Caco-2 (cell line): ENCODE data around the gene CCDC61. TPM values are rescaled to one million over a fixed set of nuclear protein-coding genes. Genes with fewer than 3 reads are reported as not detected.

Source experiments
- BruUV-seq: library from RNA; stranded (reverse); fragments of 400-500 nt; replicated peaks from 2 replicates; lab custom pipeline; 2021; lab: Mats Ljungman, UMichigan
- CTCF ChIA-PET: fragments of 300-600 bp; sonication (Branson Sonifier 250); formaldehyde crosslinking; loops from one replicate; lab custom pipeline; 2022; ENCODE audit warnings: antibody characterized with exemption; lab: Charles Lee
- POLR2A ChIA-PET: fragments of 300-600 bp; sonication (Branson Sonifier 250); formaldehyde crosslinking; loops from one replicate; lab custom pipeline; 2022; ENCODE audit warnings: antibody characterized with exemption; lab: Charles Lee
- DNase-seq, 2 experiments: peaks; one replicate each; pipeline versions ENCODE4 v3.0.0 to v3.0.0-alpha.2; 2020 to 2022
- H3K27me3 ChIP-seq: replicated peaks from 2 replicates; pipeline ENCODE4 v1.6.0; 2011; ENCODE audit warnings: low read length; ENCODE audit not compliant: control insufficient read depth, insufficient read depth
- H3K36me3 ChIP-seq: 2 replicates; pipeline ENCODE4 v1.5.1; 2011; ENCODE audit warnings: low read length; ENCODE audit not compliant: control insufficient read depth, insufficient read depth
- H3K4me1 ChIP-seq: fragments of 250-450 bp; sonication (Bioruptor Pico); 2 replicates; pipeline ENCODE4 v1.5.1; 2020; ENCODE audit warnings: mild to moderate bottlenecking
- H3K4me3 ChIP-seq: 2 replicates; pipeline ENCODE4 v1.5.1; 2011; ENCODE audit warnings: low read depth, mild to moderate bottlenecking, control low read depth, low read length
- H3K9me3 ChIP-seq: fragments of 250-450 bp; sonication (Bioruptor Pico); 2 replicates; pipeline ENCODE4 v1.5.1; 2020; ENCODE audit warnings: mild to moderate bottlenecking, moderate library complexity
- H3K27ac Mint-ChIP-seq: one replicate; pipeline ENCODE4 v1.8.0; 2022; ENCODE audit warnings: mixed read lengths; ENCODE audit not compliant: unreplicated experiment
- H3K27me3 Mint-ChIP-seq: one replicate; pipeline ENCODE4 v1.8.0; 2022; ENCODE audit warnings: mixed read lengths; ENCODE audit not compliant: insufficient read depth, unreplicated experiment
- H3K36me3 Mint-ChIP-seq: one replicate; pipeline ENCODE4 v1.8.0; 2022; ENCODE audit warnings: mild to moderate bottlenecking, mixed read lengths; ENCODE audit not compliant: insufficient read depth, unreplicated experiment
- H3K4me1 Mint-ChIP-seq: one replicate; pipeline ENCODE4 v1.8.0; 2022; ENCODE audit warnings: low read depth, mixed read lengths; ENCODE audit not compliant: unreplicated experiment
- H3K4me3 Mint-ChIP-seq: one replicate; pipeline ENCODE4 v1.8.0; 2022; ENCODE audit warnings: mild to moderate bottlenecking, moderate library complexity, mixed read lengths; ENCODE audit not compliant: unreplicated experiment
- H3K9me3 Mint-ChIP-seq: one replicate; pipeline ENCODE4 v1.8.0; 2022; ENCODE audit warnings: mixed read lengths; ENCODE audit not compliant: unreplicated experiment
- CTCF ChIP-seq, 2 experiments: fragments of 200-600 bp in 1 of 2; IDR thresholded peaks; 1 replicate in 1 of 2; 2 replicates in 1 of 2; pipeline versions ENCODE4 v1.5.1 to v1.8.0; 2011 to 2022; ENCODE audit warnings: antibody characterized with exemption in 1 of 2, control low read depth in 1 of 2, inconsistent platforms in 1 of 2, low read depth in 1 of 2, low read length in 1 of 2, mild to moderate bottlenecking in 1 of 2, moderate library complexity in 1 of 2; ENCODE audit not compliant: insufficient read depth in 1 of 2, severe bottlenecking in 1 of 2, unreplicated experiment in 1 of 2
- intact Hi-C: fragments of 100-400 bp; cut with micrococcal nuclease; formaldehyde crosslinking; loops from one replicate; pipeline ENCODE4 v1.10.0; 2022; ENCODE audit not compliant: unreplicated experiment
- total RNA-seq: library from RNA; stranded (reverse); gene quantifications from 2 replicates; pipeline ENCODE4 v1.2.3, GENCODE V29; 2022

Gene CCDC61
- total RNA-seq, 1 experiment from 2014 or later = 21.1 TPM

GRCh38 chr19:45958769-45959516 lies 36.3 kb upstream of the CCDC61 start:
- Mint-ChIP-seq H3K4me3 (no peak overlapping the region), H3K36me3 (no peaks in the 10 kb centered on the region), H3K9me3 (no peaks in the 10 kb centered on the region), H3K27ac (no peak overlapping the region), H3K27me3 (peaks cover 34% of the 10 kb centered on the region), H3K4me1 (peaks cover 7% of the 10 kb centered on the region)
- ChIA-PET CTCF (no interaction called here), POLR2A (no interaction called here)
- no peaks in the 10 kb centered on the region for H3K4me1 ChIP-seq
- no peaks in the 10 kb centered on the region for H3K9me3 ChIP-seq
- no peaks in the 10 kb centered on the region for H3K27me3 ChIP-seq
- DNase-seq = no peak
- no peak for TF ChIP-seq CTCF (IDR thresholded peaks at IDR 0.05; ENCODE audit: insufficient read depth in 1 of 2, low read depth in 1 of 2, low read length in 1 of 2, severe bottlenecking in 1 of 2, unreplicated experiment in 1 of 2)
- intact Hi-C loops = no loop called here
- no peaks in the 10 kb centered on the region for H3K36me3 ChIP-seq
- no peak overlapping the region for H3K4me3 ChIP-seq
- no TSS peak for BruUV-seq

GRCh38 chr19:45959517-45960025 lies 35.7 kb upstream of the CCDC61 start:
- peaks cover 34% of the 10 kb centered on the region for H3K27me3 Mint-ChIP-seq
- POLR2A ChIA-PET = no interaction called here
- no TSS peak for BruUV-seq

More at GRCh38 chr19:45959517-45960025, 35.7 kb upstream of the CCDC61 start:
- Histone ChIP-seq H3K36me3 (no peaks in the 10 kb centered on the region), H3K4me1 (no peaks in the 10 kb centered on the region), H3K27me3 (no peaks in the 10 kb centered on the region), H3K4me3 (no peak overlapping the region), H3K9me3 (no peaks in the 10 kb centered on the region)
- Mint-ChIP-seq H3K4me1 (peaks cover 7% of the 10 kb centered on the region), H3K4me3 (no peak overlapping the region), H3K36me3 (no peaks in the 10 kb centered on the region), H3K27ac (no peak overlapping the region), H3K9me3 (no peaks in the 10 kb centered on the region)
- intact Hi-C loops = no loop called here
- no peak for TF ChIP-seq CTCF (IDR thresholded peaks at IDR 0.05; ENCODE audit: insufficient read depth in 1 of 2, low read depth in 1 of 2, low read length in 1 of 2, severe bottlenecking in 1 of 2, unreplicated experiment in 1 of 2)
- CTCF ChIA-PET = no interaction called here
- no peak for DNase-seq
